ENCODE results near the gene MAP2K5. TPM values are rescaled to one million over a fixed set of nuclear protein-coding genes. Genes with fewer than 3 reads are reported as not detected.

The MAP2K5 gene
- total RNA-seq, 6 experiments from 2014 or later: 5.0 to 11.6 (median 8.8) TPM

DNA sequence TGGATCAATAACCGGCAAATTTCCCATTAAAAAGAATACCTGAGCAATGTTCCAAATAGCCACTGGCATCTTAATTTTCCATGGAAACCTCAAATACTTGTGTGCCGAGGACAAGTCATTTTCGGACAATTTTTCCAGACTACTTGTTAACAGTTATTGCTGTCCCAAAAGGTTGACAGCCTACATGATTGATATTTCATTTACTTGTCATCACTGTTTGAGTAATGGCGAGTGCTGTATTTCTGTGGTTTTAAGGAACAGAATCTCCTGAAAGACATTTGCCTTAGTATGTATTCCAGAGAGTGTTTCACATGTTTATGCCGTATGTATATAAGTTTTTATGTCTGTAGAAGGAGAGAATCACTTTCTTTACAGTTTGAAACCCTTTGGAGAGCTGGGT is 36.7 kb downstream of the MAP2K5 start:
- H3K27me3 ChIP-seq: no peaks in the 10 kb centered on the region
- H3K27ac ChIP-seq: no peak overlapping the region
- DNase-seq: no peak
- H3K9me3 ChIP-seq: no peaks in the 10 kb centered on the region
- intact Hi-C loops (cut with DNase I): no loop called here
- no peak for TF ChIP-seq POLR2A (IDR thresholded peaks at IDR 0.05)
- no peak for TF ChIP-seq CTCF (IDR thresholded peaks at IDR 0.05)
- H3K4me3 ChIP-seq: no peak overlapping the region
- H3K36me3 ChIP-seq: no peaks in the 10 kb centered on the region
- WGBS (ENCODE audit: insufficient coverage, low coverage, low lambda C conversion rate, missing lambda C conversion rate): 94% methylated on average over 5 of the region's 5 CpGs
- ATAC-seq: no peak
- no peaks in the 10 kb centered on the region for H3K4me1 ChIP-seq

DNA sequence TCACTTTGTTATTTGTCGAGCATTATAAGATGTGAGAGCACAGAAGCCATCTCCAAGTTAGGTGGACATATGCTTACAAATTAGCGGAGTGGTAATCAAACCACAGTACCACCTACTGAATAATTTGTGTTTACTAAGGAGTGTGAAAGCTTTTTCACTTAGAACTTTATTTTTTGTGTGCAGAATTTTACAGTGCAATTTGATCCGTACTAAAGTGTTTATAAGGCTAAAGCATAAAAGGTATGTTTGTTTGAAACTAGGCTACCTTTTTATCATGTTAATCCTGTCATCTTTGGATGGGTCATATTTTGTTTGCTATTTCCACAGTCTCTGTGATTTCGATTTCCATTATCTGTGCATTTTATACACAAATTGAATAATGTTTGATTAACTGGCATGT is 37.5 kb downstream of the MAP2K5 start:
- H3K27ac ChIP-seq: no peak overlapping the region
- no peaks in the 10 kb centered on the region for H3K9me3 ChIP-seq
- H3K4me1 ChIP-seq: no peaks in the 10 kb centered on the region
- H3K36me3 ChIP-seq: no peaks in the 10 kb centered on the region
- no peaks in the 10 kb centered on the region for H3K27me3 ChIP-seq
- ATAC-seq (no peak), DNase-seq (no peak)
- 81% methylated on average over 4 of the region's 4 CpGs for WGBS (ENCODE audit: insufficient coverage, low coverage, low lambda C conversion rate, missing lambda C conversion rate)
- intact Hi-C loops (cut with DNase I): no loop called here
- H3K4me3 ChIP-seq: no peak overlapping the region
- TF ChIP-seq POLR2A (IDR thresholded peaks at IDR 0.05): no peak
- no peak for TF ChIP-seq CTCF (IDR thresholded peaks at IDR 0.05)

- Histone ChIP-seq H3K27me3 (no peaks in the 10 kb centered on the region), H3K27ac (no peak overlapping the region), H3K4me1 (no peaks in the 10 kb centered on the region), H3K4me3 (no peak overlapping the region), H3K9me3 (no peaks in the 10 kb centered on the region), H3K36me3 (peaks cover 0 to 11% (median 5%) of the 10 kb centered on the region in 4 donors)
- intact Hi-C loops (cut with DNase I): no loop called here
- ATAC-seq (no peak), DNase-seq (no peak)
- 81% methylated on average over 2 of the region's 2 CpGs for WGBS (ENCODE audit: insufficient coverage, low coverage, low lambda C conversion rate, missing lambda C conversion rate)
- TF ChIP-seq POLR2A (IDR thresholded peaks at IDR 0.05) (no peak), CTCF (IDR thresholded peaks at IDR 0.05) (no peak)
These were observed 41.7 kb downstream of the MAP2K5 start for GRCh38 chr15:67584157-67584556.

GRCh38 chr15:67585681-67586080 is 43.2 kb downstream of the MAP2K5 start:
- WGBS (ENCODE audit: insufficient coverage, low coverage, low lambda C conversion rate, missing lambda C conversion rate): 91% methylated on average over 4 of the region's 4 CpGs
- H3K27ac ChIP-seq: no peak overlapping the region
- no peaks in the 10 kb centered on the region for H3K27me3 ChIP-seq
- H3K4me1 ChIP-seq: no peaks in the 10 kb centered on the region
- no peak overlapping the region for H3K4me3 ChIP-seq
- H3K36me3 ChIP-seq: peaks cover 0 to 11% (median 5%) of the 10 kb centered on the region in 4 donors
- TF ChIP-seq CTCF (IDR thresholded peaks at IDR 0.05) (no peak), POLR2A (IDR thresholded peaks at IDR 0.05) (no peak)
- ATAC-seq (no peak), DNase-seq (no peak)
- H3K9me3 ChIP-seq: no peaks in the 10 kb centered on the region
- intact Hi-C loops (cut with DNase I): no loop called here

GRCh38 chr15:67587331-67587730 is 44.8 kb downstream of the MAP2K5 start:
- Histone ChIP-seq H3K27ac (no peak overlapping the region), H3K27me3 (no peaks in the 10 kb centered on the region), H3K9me3 (no peaks in the 10 kb centered on the region), H3K36me3 (peaks cover 0 to 11% (median 5%) of the 10 kb centered on the region in 4 donors), H3K4me3 (no peak overlapping the region), H3K4me1 (no peaks in the 10 kb centered on the region)
- DNase-seq (no peak), ATAC-seq (no peak)
- 77% methylated on average over 7 of the region's 7 CpGs for WGBS (ENCODE audit: insufficient coverage, low coverage, low lambda C conversion rate, missing lambda C conversion rate)
- TF ChIP-seq CTCF (IDR thresholded peaks at IDR 0.05) (no peak), POLR2A (IDR thresholded peaks at IDR 0.05) (no peak)
- intact Hi-C loops (cut with DNase I): no loop called here

Measured in right lobe of liver (tissue), 6 donors.